ENCODE results near the gene TYR.
"Not testable (repeated sequence)": the region's sequence is repeated elsewhere in the genome, so short reads cannot be mapped to it uniquely, and the experiment has no call there.

TYR gene

DNA sequence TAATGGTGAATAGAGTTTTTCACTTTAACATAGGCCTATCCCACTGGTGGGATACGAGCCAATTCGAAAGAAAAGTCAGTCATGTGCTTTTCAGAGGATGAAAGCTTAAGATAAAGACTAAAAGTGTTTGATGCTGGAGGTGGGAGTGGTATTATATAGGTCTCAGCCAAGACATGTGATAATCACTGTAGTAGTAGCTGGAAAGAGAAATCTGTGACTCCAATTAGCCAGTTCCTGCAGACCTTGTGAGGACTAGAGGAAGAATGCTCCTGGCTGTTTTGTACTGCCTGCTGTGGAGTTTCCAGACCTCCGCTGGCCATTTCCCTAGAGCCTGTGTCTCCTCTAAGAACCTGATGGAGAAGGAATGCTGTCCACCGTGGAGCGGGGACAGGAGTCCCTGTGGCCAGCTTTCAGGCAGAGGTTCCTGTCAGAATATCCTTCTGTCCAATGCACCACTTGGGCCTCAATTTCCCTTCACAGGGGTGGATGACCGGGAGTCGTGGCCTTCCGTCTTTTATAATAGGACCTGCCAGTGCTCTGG is at the start of gene TYR:
TYR (plus strand) TSS at position 185 of the 541 bp plus-strand sequence; CDS start at position 264, 79 bp downstream.
- DNase-seq (ENCODE audit: low read depth), result no peak

DNA sequence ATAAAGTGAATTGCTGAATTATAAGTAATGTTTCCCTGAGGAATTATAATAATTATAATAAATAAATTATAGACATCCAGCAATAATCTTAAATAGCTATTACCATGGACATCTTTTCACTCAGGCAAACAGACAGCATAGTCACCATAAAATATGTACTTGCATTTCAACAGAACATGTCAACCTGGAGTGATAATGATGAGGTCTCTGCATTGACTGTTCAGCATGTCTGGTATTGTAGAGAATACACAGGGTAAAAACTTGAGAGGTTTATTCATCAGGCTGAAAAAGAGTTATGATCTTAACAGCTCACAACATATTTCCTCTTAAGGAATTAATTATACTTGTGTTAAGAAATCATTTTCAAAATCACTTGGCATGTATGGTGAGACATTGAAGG is 41.1 kb upstream of the TYR start:
- DNase-seq (ENCODE audit: low read depth), result no peak

DNA sequence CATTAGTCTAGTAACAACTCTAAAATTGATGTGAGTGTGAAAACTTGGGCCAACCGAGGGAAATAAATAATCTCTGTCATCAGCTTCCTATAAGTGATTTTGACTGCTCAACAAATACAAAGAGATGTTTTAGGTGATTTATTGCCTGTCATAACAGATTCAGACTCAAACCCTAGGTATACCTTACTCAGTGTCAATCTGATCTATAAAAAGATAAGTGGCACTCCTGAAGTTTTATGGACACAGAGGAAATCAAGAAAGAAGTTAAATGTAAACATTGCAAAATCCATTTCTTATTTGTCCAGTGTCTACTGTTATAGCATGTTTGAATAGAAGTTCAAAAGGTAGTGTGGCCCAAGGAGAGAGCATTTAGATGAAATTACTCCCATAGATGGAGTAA is 30.4 kb upstream of the TYR start:
- DNase-seq (ENCODE audit: low read depth), result no peak

DNA sequence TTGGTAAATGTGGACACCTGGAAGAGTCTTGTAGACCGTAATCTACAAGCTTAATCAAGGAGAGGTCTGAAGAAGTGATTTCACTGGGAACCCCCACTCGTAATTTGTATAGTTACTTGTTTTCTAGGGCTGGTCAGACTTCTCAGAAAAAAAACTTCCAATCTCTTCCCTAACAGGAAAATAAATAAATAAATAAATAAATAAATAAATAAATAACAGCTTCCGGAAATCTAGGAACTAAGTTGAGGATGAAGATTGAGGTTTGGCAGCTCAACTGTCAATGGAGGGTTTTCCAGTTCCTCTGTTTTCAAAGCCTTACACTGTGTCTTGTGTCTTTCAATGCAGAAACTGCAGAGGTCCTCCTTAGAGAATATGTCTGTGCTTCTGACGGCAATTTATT is 17.7 kb upstream of the TYR start:
- no peak for DNase-seq (ENCODE audit: low read depth)

DNA sequence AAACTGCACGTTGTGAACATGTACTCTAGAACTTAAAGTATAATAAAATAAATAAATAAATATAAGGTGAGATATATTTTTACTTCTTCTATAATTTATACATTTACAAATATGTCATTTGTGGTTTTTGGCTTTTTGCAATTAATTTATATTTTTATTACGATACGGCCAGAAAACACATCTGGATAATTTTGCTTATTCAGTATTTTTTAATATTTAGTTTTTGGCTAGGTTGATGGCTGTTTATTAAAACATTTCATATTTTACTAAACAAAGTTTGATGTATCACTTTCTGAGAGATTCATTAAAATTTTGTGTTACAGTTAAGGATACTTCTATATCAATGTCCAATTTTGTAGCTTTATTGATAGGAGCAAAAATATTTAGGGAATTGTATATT is 15.7 kb upstream of the TYR start:
- DNase-seq (ENCODE audit: low read depth), result no peak

DNA sequence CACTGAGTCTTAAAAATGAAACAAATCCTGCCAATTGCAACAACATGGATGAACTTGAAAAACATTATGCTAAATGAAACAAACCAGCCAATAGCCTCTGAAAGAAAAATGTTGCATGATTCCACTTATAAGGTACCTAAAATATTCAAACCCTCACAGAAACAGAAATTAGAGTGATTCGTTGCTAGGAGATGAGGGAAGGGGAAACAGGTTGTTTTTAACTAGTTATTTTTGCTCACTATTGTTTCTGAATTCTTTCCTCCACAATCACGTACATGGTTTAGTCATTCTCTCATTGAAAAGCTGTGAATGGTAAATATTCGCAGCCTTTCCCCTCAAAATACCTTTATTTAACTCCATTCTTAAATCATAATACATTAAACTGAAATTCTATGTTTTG is 14.0 kb upstream of the TYR start:
- DNase-seq (ENCODE audit: low read depth), result no peak

DNA sequence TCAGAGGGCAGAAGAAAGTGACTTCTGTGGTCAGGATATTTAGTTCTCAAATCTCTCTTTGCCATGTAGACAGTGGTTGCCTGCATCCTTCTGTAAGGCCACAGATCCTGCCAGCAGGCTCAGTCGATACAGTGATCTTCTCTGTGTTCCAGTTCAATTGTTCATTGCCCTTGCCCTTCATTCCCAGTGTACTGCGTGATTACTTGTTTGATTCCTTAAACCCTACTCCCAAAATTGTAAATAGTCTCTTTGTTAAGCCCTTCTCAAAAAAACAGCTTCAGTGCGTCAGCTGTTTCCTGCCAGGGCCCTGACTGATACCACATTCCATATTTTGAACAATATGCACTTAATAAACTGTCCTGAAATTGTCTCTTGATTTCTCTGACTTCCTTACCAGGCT is 9.3 kb upstream of the TYR start:
- DNase-seq (ENCODE audit: low read depth), result no peak

DNA sequence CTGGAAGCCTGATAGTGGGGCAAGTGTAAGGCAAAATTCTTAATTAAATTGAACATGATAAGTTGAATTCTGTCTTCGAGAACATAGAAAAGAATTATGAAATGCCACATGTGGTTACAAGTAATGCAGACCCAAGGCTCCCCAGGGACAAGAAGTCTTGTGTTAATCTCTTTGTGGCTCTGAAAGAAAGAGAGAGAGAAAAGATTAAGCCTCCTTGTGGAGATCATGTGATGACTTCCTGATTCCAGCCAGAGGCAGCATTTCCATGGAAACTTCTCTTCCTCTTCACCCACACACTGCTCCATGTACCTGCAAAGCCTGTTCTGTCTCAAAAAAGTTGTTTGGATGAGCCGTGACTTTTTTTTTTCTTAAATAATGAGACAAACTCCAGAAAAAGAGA is 1.9 kb upstream of the TYR start:
- no peak for DNase-seq (ENCODE audit: low read depth)

DNA sequence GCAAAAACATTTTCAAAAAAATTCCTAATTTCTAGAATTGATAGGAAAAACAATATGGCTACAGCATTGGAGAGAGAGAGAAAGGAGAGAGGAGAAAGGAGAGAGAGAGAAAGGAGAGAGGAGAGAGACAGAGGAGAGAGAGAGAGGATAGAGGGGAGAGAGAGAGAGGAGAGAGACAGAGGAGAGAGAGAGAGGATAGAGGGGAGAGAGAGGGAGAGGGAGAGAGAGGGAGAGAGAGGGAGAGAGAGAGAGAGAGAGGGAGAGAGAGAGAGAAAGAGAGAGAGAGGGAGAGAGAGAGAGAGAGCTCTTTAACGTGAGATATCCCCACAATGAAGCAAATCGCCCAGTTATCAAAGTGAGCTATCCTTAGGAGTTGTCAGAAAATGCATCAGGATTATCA is 737 bp upstream of the TYR start:
- DNase-seq (ENCODE audit: low read depth), result no peak

DNA sequence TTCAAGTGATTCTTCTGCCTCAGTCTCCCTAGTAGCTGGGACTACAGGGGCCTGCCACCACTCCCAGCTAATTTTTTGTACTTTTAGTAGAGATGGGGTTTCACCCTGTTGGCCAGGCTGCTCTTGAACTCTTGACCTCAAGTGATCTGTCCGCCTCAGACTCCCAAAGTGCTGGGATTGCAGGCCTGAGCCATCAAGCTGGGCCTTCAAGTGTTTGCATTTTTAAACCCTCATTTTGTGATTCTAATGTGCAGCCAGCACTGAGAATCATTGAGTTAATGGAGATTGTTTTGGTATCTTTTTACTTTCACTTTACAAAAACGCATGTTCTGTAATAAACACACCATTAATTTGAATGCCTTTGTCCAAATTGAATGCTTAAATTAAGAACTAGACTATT is 3.4 kb downstream of the TYR start:
- DNase-seq (ENCODE audit: low read depth), result no peak

DNA sequence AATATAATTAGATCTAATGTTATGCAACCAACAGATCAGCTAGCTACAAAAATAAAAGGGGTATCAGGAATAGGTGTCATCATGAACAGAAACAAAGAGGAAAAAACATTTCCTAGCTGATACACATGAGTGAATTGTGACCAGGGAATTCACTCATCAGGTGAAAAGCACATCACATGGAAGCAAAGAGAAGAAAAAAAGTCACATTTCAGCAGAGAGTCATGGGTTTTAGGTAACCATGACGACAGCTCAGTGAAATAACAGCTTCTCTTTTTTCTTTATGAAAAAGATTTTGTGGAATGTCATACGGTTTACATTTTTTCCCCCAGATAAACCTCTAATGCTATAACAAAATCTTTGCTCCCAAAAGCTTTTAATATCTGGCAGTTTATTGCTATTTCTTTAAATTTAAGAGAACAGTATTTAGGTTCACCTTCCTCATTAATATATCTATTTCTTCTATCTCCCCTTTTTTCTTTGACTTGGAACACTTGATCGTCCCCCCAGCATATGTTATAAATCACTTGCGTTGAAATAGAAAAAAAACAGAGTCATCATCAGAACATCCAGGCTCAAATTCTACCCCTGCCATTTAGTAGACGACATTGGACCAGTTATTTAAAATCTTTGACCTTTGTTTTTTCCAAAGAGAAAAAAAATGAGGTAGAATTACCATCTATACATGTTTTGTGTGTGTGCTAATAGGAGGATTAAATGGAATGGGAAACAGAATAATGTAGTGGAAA is 5.3 kb downstream of the TYR start:
- no peak for DNase-seq (ENCODE audit: low read depth)

DNA sequence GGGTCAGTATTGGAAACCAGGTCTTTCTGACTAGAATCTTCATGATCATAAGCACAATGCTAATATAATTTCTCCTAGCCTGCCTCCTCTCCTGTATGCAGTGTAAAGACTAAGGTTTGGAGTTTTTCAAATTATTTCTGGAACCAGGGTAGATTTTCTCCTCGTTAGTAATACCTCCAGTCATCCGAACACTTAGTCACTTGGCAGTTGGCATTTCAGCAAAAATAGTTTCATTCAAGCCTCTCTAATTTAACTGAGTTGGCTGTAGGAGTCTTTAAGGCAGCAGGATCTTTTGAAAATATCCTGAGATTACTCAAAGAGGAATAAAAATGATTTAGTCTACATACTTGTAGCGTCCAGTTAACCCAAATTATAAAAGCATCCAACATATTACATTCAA is 6.3 kb downstream of the TYR start:
- no peak for DNase-seq (ENCODE audit: low read depth)

DNA sequence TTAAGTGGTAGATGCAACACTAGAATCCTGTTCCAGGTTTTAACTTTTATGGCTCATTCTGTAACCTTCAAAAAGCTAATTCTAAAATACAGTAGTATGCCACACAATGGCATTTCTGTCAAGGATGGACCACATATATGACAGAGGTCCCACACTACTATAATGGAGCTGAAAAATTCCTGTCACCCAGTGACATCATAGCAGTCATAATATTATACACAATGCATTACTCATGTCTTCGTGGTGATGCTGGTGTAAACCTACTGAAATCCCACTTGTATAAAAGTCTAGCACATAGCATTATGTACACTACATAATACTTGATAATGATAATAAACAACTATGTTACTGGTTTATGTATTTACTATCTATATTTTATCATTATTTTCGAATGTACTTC is 12.1 kb downstream of the TYR start:
- no peak for DNase-seq (ENCODE audit: low read depth)

DNA sequence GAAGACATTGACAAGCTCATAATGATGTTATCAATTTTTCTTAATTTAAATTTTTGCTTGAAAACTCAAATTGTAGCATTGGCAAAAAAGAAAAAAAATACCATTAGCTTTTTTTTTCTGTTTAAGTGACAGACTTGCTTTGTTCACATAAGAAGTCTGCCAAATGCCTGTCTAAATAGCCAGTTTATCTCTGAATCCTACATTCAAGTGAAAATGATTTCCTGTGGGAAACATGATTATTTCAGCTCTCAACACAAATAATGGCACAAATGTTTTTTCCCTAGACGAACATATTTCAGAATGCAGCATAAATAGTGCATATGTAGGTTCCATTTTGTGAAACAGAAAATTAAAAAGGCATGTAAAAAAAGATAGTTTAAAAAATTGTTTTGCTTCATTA is 23.5 kb downstream of the TYR start:
- DNase-seq (ENCODE audit: low read depth), result no peak

DNA sequence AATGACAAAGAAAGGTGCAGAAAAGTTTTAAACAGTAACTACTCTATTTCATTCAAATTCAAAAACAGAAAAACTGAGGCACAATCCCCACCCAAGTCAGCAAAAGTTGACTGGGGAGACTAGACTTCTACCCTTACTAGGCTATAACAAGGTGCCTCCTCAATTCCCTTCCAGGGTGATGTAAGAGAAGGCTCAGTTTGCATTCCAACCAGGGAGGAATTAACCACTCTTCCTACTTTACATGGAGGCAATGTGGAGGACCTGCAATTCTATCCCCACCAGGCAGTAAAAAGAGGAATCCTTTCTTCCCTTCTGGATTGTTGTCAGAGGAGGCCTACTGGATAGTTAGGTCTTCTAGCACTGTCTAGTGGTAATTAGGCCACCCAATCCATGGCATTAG is 26.1 kb downstream of the TYR start:
- DNase-seq (ENCODE audit: low read depth), result no peak

DNA sequence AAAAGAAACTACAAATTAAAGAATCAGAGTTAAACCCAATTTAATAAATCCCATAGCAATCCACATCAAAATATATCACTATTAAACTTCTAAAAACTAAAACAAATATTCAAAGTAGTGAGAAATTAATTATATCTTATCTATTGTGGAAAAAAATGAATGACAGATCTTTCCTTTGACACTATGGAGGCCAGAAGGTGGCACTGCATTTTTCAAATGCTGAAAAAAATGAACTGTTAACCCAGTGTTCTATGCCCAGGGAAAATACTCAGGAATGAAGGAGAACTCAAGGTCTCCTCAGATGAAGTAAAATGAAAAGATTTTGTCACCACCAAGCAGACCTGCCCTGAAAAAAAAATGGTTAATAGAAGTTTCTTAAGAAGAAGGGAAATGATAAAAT is 27.7 kb downstream of the TYR start:
- no peak for DNase-seq (ENCODE audit: low read depth)

DNA sequence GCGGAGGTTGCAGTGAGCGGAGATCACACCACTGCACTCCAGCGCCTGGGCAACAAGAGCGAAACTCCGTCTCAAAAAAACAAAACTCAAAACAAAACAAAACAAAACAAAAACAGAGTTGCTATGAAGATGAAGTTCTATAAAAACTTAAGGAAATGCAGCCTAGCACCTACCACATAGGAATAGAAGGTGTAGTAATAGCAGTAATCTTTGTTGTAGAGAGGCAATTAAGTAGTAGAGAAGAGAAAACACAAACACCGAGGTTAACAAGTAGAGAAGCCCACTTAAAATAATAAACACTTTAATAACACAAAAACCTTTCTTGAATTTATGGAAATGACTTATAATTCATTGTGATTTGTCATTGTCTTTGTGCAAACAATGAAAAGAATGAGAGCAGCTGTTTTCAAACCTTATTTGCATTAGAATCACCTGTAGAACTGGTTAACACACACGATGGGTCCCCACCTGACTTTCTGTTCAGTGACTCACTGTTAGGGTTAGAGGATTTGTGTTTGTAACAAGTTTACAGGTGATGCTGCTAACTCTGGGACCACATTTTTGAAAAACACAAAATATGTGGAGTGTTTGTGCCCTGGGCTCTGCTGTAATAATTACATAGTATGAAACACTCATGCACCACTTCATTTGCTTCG is 43.1 kb downstream of the TYR start:
- DNase-seq (ENCODE audit: low read depth), result no peak

DNA sequence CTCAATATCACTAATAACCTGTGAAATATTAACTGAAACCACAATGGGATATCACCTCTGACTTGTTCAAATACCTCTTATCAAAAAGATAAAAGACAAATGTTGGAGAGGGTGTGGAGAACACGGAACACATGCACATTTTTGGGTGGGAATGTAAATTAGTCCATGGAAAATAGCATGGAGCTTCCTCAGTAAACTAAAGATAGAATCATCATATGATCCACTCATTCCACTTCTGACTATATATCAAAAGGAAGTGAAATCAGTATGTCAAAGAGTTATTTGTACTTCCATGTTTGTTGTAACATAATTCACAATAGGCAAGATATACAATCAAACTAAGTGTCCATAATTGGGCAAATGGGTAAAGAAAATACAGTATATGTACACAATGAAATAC is 57.4 kb downstream of the TYR start:
- no peak for DNase-seq (ENCODE audit: low read depth)

DNA sequence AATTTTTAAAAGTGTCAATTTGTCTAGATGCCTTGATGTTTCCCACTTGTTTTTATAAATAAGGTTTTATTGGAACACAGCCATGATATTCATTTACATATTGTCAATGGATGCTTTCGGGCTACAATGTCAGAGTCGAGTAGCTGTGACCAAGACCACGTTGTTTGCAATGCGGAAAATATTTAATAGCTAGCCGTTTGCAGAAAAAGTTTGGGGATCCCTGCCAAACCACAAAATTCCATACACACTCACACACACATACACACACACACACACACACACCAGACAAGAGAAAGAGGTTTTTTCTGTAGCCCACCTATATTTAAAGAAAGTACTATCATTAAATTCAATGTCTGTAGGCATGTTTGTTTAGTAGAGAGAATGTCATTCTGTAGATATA is 58.3 kb downstream of the TYR start:
- DNase-seq (ENCODE audit: low read depth), result no peak

DNA sequence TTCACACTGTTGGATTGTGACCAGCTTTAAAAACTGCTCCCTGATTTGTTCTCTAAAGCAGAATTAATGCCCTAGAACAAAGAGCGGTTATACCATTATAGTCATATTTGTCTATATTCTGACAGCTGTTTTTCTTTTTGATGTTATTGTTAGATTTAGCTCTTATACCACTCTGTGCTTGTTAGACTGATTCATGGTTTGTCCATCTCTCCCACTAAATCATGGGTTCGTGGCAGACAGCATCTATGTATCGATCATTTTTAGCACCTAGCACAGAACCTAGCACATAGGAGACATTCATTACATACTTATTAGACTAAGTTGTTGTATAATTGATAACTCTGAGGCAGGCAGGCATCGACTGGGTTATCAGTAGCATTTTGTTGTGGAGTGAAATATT is 69.3 kb downstream of the TYR start:
- not testable (repeated sequence) for DNase-seq (ENCODE audit: low read depth)

DNA sequence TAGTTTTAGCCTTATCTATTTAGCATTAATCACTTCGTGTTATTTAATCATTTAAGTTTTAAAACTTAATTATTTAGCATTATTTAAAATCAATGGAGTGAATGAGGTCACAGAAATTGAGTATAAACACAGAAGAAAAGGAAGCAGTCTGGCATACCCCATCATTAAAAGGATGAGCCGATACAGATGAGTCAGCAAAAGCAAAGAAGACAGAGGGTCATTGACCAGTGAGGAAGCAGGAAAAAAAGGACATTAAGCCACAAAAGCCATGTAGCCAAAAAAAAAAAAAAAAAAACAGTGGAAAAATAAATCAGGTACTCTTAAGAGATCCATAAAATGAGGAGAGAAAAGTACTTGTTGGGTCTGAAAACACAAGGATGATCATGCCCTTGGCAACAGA is 71.5 kb downstream of the TYR start:
- DNase-seq (ENCODE audit: low read depth), result no peak

DNA sequence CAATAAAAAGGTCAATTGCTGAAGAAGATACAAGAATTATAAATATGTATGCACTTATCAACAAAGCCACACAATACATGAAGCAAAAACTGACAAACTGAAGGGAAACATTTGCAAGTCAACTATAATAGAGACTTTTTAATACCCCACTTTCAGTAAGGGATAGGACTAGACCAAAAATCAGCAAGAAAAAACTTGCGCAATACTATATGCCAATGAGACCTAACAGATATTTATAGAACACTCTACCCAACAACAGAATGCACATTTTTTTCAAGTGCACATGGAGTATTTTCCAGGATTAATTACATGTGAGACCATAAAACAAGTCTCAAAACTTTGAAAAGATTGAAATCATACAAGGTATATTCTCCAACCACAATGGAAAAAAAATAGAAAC is 83.8 kb downstream of the TYR start:
- DNase-seq (ENCODE audit: low read depth), result not testable (repeated sequence)

DNA sequence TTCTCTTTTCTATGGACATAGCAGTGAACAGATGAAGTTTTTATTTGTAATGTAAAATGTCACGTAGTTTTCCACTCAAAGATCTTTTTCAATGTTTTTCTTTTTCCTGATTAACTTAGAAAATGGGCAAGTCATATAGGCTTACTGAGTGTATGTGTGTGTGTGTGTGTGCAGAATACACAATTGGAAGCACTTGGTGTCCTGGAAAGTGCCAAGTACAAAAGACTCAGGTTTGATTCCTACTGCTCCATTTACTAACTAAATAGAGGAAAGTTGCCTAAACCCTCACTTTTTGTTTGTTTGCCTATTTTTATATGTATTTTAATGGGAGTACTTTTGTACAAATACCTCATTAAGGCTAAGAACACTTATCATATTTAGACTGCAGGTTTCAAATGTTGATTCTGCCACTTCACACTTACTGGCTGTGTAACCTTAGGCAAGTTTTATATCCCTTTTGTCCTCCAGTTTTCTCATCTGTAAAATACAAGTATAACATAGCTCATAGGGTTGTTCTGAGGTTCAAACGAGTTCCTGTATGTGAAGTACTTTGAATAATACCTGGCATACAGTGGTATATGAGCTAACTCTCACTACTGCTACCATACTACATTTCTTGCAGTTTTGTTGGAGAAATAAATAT is 90.1 kb downstream of the TYR start:
- no peak for DNase-seq (ENCODE audit: low read depth)

All from activated T-helper 1 cell treated with Interleukin-2 at 50 U/mL for 16 hours (primary cell).